Natural killer cell (primary cell): ENCODE measurements around the gene BHLHE41. TPM values are rescaled to one million over a fixed set of nuclear protein-coding genes. Genes with fewer than 3 reads are reported as not detected.

Source experiments
- ATAC-seq, 3 donors: fragments of 150-1000 bp in 2 of 3; fragments of 200-7000 bp in 1 of 3; cut with Tn5 transposase; 1 replicate in 1 of 3; 2 replicates in 2 of 3; pipeline ENCODE4 v1.10.0; 2021; ENCODE audit warnings: mild to moderate bottlenecking in 2 of 3, moderate library complexity in 2 of 3
- DNase-seq, 2 donors: peaks; one replicate each; pipeline versions ENCODE4 v3.0.0 to v3.0.0-alpha.2; 2013 to 2021; ENCODE audit warnings: mixed read lengths in 1 of 2
- H3K27ac ChIP-seq: one replicate; pipeline ENCODE4 v1.5.1; 2013; ENCODE audit warnings: mild to moderate bottlenecking, low read length
- H3K27me3 ChIP-seq: one replicate; pipeline ENCODE4 v1.6.1; 2013; ENCODE audit warnings: low read length; ENCODE audit not compliant: control insufficient read depth, insufficient read depth
- H3K36me3 ChIP-seq: one replicate; pipeline ENCODE4 v1.6.1; 2013; ENCODE audit warnings: low read length; ENCODE audit not compliant: control insufficient read depth, insufficient read depth
- H3K4me1 ChIP-seq: one replicate; pipeline ENCODE4 v1.6.1; 2013; ENCODE audit warnings: low read length; ENCODE audit not compliant: control insufficient read depth, insufficient read depth
- H3K4me3 ChIP-seq: one replicate; pipeline ENCODE4 v1.5.1; 2013; ENCODE audit warnings: low read length
- H3K9me3 ChIP-seq: one replicate; pipeline ENCODE4 v1.6.1; 2013; ENCODE audit warnings: low read length; ENCODE audit not compliant: control insufficient read depth, insufficient read depth
- H3K27ac Mint-ChIP-seq, 2 donors: one replicate each; pipeline ENCODE4 v1.8.0; 2022; ENCODE audit warnings: mild to moderate bottlenecking in 2 of 2, mixed read lengths in 2 of 2, moderate library complexity in 1 of 2
- H3K27me3 Mint-ChIP-seq, 2 donors: one replicate each; pipeline ENCODE4 v1.8.0; 2022; ENCODE audit warnings: low read depth in 2 of 2, mixed read lengths in 2 of 2
- H3K36me3 Mint-ChIP-seq: one replicate; pipeline ENCODE4 v1.8.0; 2022; ENCODE audit warnings: mixed read lengths
- H3K4me1 Mint-ChIP-seq, 2 donors: one replicate each; pipeline ENCODE4 v1.8.0; 2022; ENCODE audit warnings: mixed read lengths in 2 of 2
- H3K4me3 Mint-ChIP-seq: one replicate; pipeline ENCODE4 v1.8.0; 2022; ENCODE audit warnings: mild to moderate bottlenecking, moderate library complexity, mixed read lengths
- H3K9me3 Mint-ChIP-seq, 2 donors: one replicate each; pipeline ENCODE4 v1.8.0; 2022; ENCODE audit warnings: mixed read lengths in 2 of 2
- CTCF ChIP-seq: fragments of 200-600 bp; IDR thresholded peaks from one replicate; pipeline ENCODE4 v1.8.0; 2022; ENCODE audit warnings: antibody characterized with exemption
- WGBS: methylation state at CpG from one replicate; pipeline ENCODE4 v1.1.7; 2013; ENCODE audit warnings: missing lambda C conversion rate; ENCODE audit not compliant: insufficient coverage; 5-methylcytosine and 5-hydroxymethylcytosine counted together
- intact Hi-C: fragments of 100-400 bp; cut with micrococcal nuclease; formaldehyde crosslinking; loops from one replicate; pipeline ENCODE4 v1.14.2; 2022
- total RNA-seq, 4 donors: library from RNA; stranded (reverse); fragments of 120-200 nt in 1 of 4; gene quantifications; one replicate each; pipeline versions ENCODE4 v1.2.3 to v1.2.4, GENCODE V29; 2013 to 2022

BHLHE41 gene
- total RNA-seq, 3 donors from 2014 or later (not counting 1 experiment from before 2014, with no cell fraction given): 0.09 to 3.7 TPM; not detected in 1

- Histone ChIP-seq H3K36me3 (no peaks in the 10 kb centered on the region), H3K4me3 (no peak overlapping the region), H3K9me3 (no peaks in the 10 kb centered on the region), H3K27ac (no peak overlapping the region), H3K4me1 (no peaks in the 10 kb centered on the region), H3K27me3 (no peaks in the 10 kb centered on the region)
- Mint-ChIP-seq H3K36me3 (no peaks in the 10 kb centered on the region), H3K27me3 (peaks cover 9 to 17% of the 10 kb centered on the region in 2 donors), H3K9me3 (no peaks in the 10 kb centered on the region), H3K4me1 (no peaks in the 10 kb centered on the region), H3K4me3 (no peak overlapping the region), H3K27ac (no peak overlapping the region)
- ATAC-seq (no peak), DNase-seq (no peak)
- 69% methylated on average over 5 of the region's 5 CpGs for WGBS
- TF ChIP-seq CTCF: no peak
- intact Hi-C loops: no loop called here
These were observed 28.8 kb upstream of the BHLHE41 start for GRCh38 chr12:26153421-26154154.

GRCh38 chr12:26152507-26153102, 27.8 kb upstream of the BHLHE41 start:
- Mint-ChIP-seq H3K9me3 (no peaks in the 10 kb centered on the region), H3K27ac (no peak overlapping the region), H3K27me3 (peaks cover 9 to 17% of the 10 kb centered on the region in 2 donors), H3K4me3 (no peak overlapping the region), H3K4me1 (no peaks in the 10 kb centered on the region), H3K36me3 (no peaks in the 10 kb centered on the region)
- Histone ChIP-seq H3K4me1 (no peaks in the 10 kb centered on the region), H3K27me3 (no peaks in the 10 kb centered on the region), H3K4me3 (no peak overlapping the region), H3K27ac (no peak overlapping the region), H3K9me3 (no peaks in the 10 kb centered on the region), H3K36me3 (no peaks in the 10 kb centered on the region)
- 87% methylated on average over 2 of the region's 2 CpGs for WGBS
- intact Hi-C loops: no loop called here
- DNase-seq (no peak), ATAC-seq (no peak)
- TF ChIP-seq CTCF: no peak

GRCh38 chr12:26150736-26151450, 26.1 kb upstream of the BHLHE41 start:
- 90% methylated on average over 2 of the region's 2 CpGs for WGBS
- H3K36me3 ChIP-seq: no peaks in the 10 kb centered on the region
- DNase-seq (no peak), ATAC-seq (no peak)
- no peaks in the 10 kb centered on the region for H3K9me3 ChIP-seq
- H3K27ac ChIP-seq: no peak overlapping the region
- no peak for TF ChIP-seq CTCF
- peaks cover 9 to 17% of the 10 kb centered on the region in 2 donors for H3K27me3 Mint-ChIP-seq
- no peaks in the 10 kb centered on the region for H3K27me3 ChIP-seq
- H3K4me1 Mint-ChIP-seq: no peaks in the 10 kb centered on the region
- no peaks in the 10 kb centered on the region for H3K9me3 Mint-ChIP-seq
- no peaks in the 10 kb centered on the region for H3K4me1 ChIP-seq
- H3K36me3 Mint-ChIP-seq: no peaks in the 10 kb centered on the region
- no peak overlapping the region for H3K4me3 ChIP-seq
- no peak overlapping the region for H3K27ac Mint-ChIP-seq
- intact Hi-C loops: no loop called here
- H3K4me3 Mint-ChIP-seq: no peak overlapping the region
